Loucy (cell line): ENCODE results near the gene TCEANC.

Experiments used
- CTCF ChIP-seq: fragments of 200-600 bp; sonication (generic); conservative IDR thresholded peaks from 2 replicates; pipeline ENCODE4 v1.5.1; 2014; ENCODE audit warnings: mild to moderate bottlenecking, antibody characterized with exemption, low read length
- EZH2phosphoT487 ChIP-seq: fragments of 200-600 bp; IDR thresholded peaks from 2 replicates; pipeline ENCODE4 v1.6.1; 2018; ENCODE audit warnings: antibody characterized with exemption, mild to moderate bottlenecking, moderate library complexity, borderline replicate concordance

GRCh38 chrX:13620207-13620606, 32.7 kb upstream of the TCEANC start:
- TF ChIP-seq CTCF = no peak
- no peak for TF ChIP-seq EZH2phosphoT487
